Neural cell (in vitro differentiated cells): ENCODE data around the gene ACACA.

Source experiments
- CTCF ChIP-seq: fragments of 450-650 bp; IDR thresholded peaks from 2 replicates; pipeline ENCODE4 v1.5.1; 2014; ENCODE audit warnings: antibody characterized with exemption, mild to moderate bottlenecking, moderate library complexity; ENCODE audit not compliant: poor library complexity, severe bottlenecking
- POLR2AphosphoS5 ChIP-seq: IDR thresholded peaks from 2 replicates; pipeline ENCODE4 v1.6.1; 2012

GRCh38 chr17:37088459-37088858 is 318.2 kb downstream of the ACACA start:
- TF ChIP-seq CTCF, result no peak
- TF ChIP-seq POLR2AphosphoS5, result no peak
